Measurements from ENCODE around the gene PITX1.

Gene PITX1

DNA sequence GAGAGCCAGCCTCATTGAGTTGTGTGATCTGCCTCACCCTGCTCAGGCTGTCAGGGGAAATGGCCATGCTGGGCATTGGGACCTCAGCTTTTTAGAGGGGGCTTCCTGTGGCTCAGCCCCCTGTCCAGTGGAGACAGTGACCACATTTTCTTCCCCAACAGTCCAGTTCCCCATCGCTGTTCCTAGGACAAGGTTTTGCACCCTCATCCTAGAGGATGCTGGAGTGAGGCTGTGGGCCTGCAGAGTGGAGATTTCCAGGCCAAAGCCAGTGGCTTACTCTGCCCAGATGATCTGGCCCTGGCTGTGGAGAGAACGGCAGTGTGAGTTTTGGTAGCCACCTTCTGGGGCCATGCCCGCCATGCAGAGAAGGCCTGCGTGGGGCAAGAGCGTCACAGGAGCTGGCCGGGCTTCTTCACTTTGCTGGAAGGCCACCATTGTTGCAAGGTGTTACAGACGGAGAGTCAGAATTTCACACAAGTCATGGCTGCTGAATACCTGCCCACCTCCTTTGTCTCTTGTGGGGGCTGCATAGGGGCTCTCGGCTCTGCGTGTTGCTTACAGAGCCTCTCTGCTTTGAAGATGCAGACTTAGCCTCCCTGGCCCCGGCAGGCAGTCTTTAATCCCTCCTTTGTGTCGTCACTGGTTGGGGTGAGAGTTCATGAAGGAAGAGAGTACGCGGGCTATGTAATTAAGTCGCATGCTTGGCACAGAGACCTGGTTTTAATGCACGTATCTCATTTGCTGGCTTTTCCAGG, 35.2 kb upstream of the PITX1 start:
- peaks cover 59% of the 10 kb centered on the region for H3K27me3 ChIP-seq (ENCODE audit: insufficient read depth, low read length)
- H3K9me3 ChIP-seq (ENCODE audit: low read length), result no peaks in the 10 kb centered on the region
- H3K4me1 ChIP-seq (ENCODE audit: insufficient read depth, low read length), result peaks cover 4% of the 10 kb centered on the region
- no peak overlapping the region for H3K4me3 ChIP-seq (ENCODE audit: low read length)
- H2AFZ ChIP-seq (ENCODE audit: low read depth, low read length), result no peak overlapping the region
- H3K36me3 ChIP-seq (ENCODE audit: insufficient read depth, low read length), result no peaks in the 10 kb centered on the region

DNA sequence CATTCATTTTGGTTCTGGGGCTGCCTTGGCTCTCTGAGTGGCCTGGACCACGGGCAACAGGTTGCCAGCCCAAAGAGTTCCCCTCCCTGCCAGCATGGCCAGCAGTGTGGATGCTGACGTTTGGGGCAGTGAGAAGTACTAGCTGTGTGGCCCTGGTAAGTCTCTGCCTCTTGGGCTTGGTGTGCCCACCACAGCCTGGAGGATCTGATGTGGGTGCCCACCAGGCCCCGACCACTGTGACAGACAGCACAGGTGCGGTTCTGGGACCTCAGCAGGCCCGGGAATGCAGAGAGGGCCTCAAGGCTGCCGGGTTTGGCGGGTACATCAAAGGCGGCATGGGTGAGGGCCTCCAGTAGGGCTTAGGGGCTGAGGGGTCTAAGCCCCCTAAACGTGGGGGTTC, 33.6 kb upstream of the PITX1 start:
- H3K36me3 ChIP-seq (ENCODE audit: insufficient read depth, low read length), result no peaks in the 10 kb centered on the region
- H3K4me3 ChIP-seq (ENCODE audit: low read length), result no peak overlapping the region
- no peak overlapping the region for H2AFZ ChIP-seq (ENCODE audit: low read depth, low read length)
- H3K27me3 ChIP-seq (ENCODE audit: insufficient read depth, low read length), result peaks cover 66% of the 10 kb centered on the region
- H3K4me1 ChIP-seq (ENCODE audit: insufficient read depth, low read length), result peaks cover 4% of the 10 kb centered on the region
- no peaks in the 10 kb centered on the region for H3K9me3 ChIP-seq (ENCODE audit: low read length)

DNA sequence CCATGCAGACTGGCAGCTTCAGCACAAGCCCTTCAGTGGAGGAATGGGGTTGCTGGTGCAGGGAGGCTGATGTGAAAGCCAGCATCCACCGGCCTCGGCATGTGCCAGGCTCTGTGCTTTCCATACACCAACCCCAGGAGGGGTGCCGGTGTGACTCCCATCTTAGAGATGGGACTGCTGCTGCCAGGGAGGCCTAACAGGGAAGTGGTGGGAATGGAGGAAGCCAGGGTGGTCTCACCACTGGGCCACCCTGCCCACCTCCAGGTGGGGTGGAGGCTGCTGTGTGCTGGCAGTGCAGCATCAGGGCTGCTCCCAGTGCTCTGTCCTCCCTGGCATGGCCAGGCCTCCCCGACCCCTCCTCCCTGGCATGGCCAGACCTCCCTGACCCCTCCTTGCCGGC, 32.8 kb upstream of the PITX1 start:
- peaks cover 4% of the 10 kb centered on the region for H3K4me1 ChIP-seq (ENCODE audit: insufficient read depth, low read length)
- no peak overlapping the region for H2AFZ ChIP-seq (ENCODE audit: low read depth, low read length)
- H3K27me3 ChIP-seq (ENCODE audit: insufficient read depth, low read length), result peaks cover 63% of the 10 kb centered on the region
- H3K4me3 ChIP-seq (ENCODE audit: low read length), result no peak overlapping the region
- no peaks in the 10 kb centered on the region for H3K36me3 ChIP-seq (ENCODE audit: insufficient read depth, low read length)
- H3K9me3 ChIP-seq (ENCODE audit: low read length), result no peaks in the 10 kb centered on the region

DNA sequence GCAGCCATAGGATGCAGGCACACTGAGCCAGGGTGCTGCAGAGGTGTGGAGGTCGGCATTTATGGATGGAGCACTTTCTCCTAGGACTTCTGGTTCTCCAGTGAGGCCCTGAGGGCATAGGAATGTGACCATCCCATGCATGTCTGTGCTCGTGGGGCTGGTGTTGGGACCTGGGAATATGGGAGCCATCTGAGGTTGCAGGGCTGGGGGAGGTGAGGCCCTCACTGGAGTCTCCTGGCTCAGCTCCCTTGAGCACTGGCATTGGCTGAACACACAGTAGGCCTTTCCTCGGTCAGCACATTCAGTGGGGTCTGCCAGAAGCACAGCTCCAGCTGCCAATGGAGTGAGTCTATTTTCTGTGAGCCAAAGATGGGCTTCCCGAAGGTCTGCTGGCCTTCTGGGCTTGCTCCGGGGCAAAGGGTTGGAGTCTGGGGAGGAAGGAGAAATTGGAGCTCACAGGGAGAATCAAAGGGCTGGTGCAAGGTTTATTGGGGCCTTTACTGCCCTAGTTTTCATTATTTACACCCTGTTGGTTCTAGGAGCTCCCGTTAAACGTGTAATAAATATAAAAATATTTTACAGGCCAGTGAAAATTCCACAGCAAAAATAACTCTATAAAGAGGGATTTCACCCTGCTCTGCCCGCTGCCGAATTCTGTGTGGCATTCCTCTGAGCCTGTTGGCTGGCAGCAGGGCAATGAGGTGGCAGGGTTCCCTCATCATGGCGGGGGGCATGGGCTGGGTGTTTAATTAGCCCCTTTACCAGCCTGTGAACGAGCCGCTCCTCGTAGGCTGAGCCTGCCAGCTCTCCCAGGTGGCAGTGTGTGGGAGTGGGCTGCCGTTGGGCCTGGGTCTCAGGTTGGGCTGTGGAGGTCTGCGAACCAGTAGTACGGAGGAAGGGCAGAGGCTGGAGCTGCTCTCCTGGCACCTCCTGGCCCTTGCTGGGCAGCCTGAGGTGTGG, 31.6 kb upstream of the PITX1 start:
- Histone ChIP-seq H3K4me1 (ENCODE audit: insufficient read depth, low read length) (peaks cover 4% of the 10 kb centered on the region), H2AFZ (ENCODE audit: low read depth, low read length) (no peak overlapping the region), H3K9me3 (ENCODE audit: low read length) (no peaks in the 10 kb centered on the region), H3K36me3 (ENCODE audit: insufficient read depth, low read length) (no peaks in the 10 kb centered on the region), H3K4me3 (ENCODE audit: low read length) (no peak overlapping the region), H3K27me3 (ENCODE audit: insufficient read depth, low read length) (peaks cover 66% of the 10 kb centered on the region)

DNA sequence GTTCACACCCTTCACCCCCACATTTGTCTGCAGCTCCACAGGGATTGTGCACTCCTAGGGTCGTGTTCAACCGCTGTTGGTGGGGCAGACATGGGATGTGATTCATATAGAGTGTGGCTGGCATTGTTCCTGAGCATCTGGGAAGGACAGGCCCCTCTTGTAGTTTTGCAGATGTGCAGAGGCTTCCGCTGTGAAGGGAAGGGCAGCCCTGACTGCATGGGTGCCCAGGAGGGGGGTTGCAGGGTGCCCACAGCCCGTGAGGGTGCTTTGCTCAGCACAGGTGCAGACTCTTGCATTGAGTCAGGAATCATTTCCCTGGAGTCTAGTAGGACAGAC, 30.2 kb upstream of the PITX1 start:
- H3K27me3 ChIP-seq (ENCODE audit: insufficient read depth, low read length), result peaks cover 61% of the 10 kb centered on the region
- no peaks in the 10 kb centered on the region for H3K9me3 ChIP-seq (ENCODE audit: low read length)
- H3K4me3 ChIP-seq (ENCODE audit: low read length), result no peak overlapping the region
- H3K4me1 ChIP-seq (ENCODE audit: insufficient read depth, low read length), result peaks cover under 1% of the 10 kb centered on the region
- no peak overlapping the region for H2AFZ ChIP-seq (ENCODE audit: low read depth, low read length)
- H3K36me3 ChIP-seq (ENCODE audit: insufficient read depth, low read length), result no peaks in the 10 kb centered on the region

DNA sequence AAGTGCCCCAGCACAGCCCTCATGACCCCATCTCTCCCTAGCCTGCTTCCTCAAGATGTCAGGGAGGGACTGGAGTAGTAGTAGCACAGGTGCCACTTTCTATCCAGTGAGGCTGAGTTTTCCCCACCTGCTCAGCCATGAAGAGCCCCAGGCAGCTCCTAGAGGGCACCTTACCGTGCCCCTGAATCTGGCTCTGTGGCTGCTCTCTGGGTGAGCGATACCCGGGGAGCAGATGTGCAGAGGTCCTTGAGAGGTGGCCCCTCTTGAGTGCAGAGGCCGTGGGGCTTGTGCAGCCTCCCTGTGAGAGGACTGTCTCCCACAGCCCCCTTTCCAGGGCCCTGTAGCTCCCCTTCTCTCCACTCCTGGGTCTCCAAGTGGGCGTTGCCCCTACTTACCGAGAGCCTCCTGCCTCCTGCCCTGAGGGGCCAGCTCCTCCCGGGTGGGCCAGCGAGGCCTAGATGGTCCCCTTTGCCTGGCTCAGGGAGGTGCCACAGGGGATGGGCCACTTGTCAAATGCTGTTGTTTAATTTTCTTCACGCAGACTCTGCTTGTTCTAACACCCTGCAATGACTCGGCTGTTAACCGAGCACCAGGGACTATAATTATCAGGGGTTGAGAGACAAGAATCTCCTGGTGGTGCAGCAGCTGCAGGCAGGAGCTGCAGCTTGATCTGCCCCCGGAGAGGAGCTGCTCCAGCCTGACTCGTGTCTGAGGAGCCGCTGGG, 29.6 kb upstream of the PITX1 start:
- Histone ChIP-seq H2AFZ (ENCODE audit: low read depth, low read length) (no peak overlapping the region), H3K4me1 (ENCODE audit: insufficient read depth, low read length) (no peaks in the 10 kb centered on the region), H3K9me3 (ENCODE audit: low read length) (no peaks in the 10 kb centered on the region), H3K36me3 (ENCODE audit: insufficient read depth, low read length) (no peaks in the 10 kb centered on the region), H3K4me3 (ENCODE audit: low read length) (no peak overlapping the region), H3K27me3 (ENCODE audit: insufficient read depth, low read length) (peaks cover 63% of the 10 kb centered on the region)

DNA sequence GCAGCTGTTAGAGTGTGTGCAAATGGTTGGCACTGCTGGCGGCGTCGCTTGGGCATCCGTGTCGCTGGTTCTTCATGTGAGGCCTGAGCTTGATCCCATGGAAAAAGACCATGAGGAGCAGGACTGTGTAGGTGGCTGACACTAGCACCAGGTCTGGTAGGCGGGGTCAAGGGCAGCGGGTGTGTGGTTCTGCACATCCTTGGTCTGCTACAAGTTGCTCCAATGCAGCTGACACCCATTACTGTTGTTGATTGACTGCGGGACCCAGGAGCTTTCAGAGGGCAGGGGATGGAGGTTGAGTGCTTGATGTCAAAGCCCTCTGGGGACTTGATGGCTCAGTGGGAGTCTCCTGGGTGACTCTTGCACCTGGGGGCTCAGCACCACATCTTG, 29.0 kb upstream of the PITX1 start:
- Histone ChIP-seq H3K4me3 (ENCODE audit: low read length) (no peak overlapping the region), H3K36me3 (ENCODE audit: insufficient read depth, low read length) (no peaks in the 10 kb centered on the region), H2AFZ (ENCODE audit: low read depth, low read length) (no peak overlapping the region), H3K9me3 (ENCODE audit: low read length) (no peaks in the 10 kb centered on the region), H3K27me3 (ENCODE audit: insufficient read depth, low read length) (peaks cover 67% of the 10 kb centered on the region), H3K4me1 (ENCODE audit: insufficient read depth, low read length) (no peaks in the 10 kb centered on the region)

DNA sequence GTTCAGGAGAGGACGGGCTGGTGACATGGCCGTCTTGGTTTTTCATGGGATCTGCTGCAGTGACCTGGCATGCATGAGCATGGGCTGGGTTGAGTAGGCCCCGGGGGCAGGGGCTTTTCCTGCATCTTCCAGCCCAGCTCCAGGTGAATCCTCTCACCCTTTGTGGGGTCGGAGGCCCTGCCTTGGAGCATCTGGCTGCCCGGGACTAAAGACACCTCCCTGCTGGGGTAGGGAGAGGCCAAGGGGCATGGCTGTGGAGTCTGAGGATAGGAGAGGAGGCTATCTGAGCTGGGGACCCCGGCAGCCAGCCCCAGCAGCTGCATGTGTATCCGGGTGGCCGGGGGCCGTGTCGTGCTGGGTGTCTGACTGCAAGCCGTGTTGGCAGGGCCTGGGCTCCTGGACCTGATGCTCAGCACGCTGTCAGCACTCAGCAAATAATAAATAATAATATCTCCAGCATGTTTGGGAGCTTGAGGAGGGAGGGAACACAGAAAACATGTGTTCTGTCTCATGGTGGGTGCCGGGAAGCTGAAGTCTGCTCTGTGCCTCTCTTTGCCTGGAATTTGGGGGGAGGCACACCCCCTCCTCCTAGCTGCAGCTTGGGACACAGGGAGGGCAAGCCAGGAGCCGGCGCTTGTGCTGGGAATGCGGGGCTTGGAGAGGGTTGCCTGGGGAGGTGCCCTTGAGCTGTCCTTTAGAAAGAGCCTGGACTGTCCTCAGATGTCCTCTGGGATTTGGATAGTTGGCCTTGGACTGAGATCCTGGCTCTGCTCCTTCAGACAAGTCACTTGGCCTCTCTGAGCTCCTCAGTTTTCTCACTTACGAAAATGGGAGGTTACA, 28.4 kb upstream of the PITX1 start:
- Histone ChIP-seq H3K4me3 (ENCODE audit: low read length) (no peak overlapping the region), H3K36me3 (ENCODE audit: insufficient read depth, low read length) (no peaks in the 10 kb centered on the region), H3K4me1 (ENCODE audit: insufficient read depth, low read length) (no peaks in the 10 kb centered on the region), H3K27me3 (ENCODE audit: insufficient read depth, low read length) (peaks cover 65% of the 10 kb centered on the region), H2AFZ (ENCODE audit: low read depth, low read length) (no peak overlapping the region), H3K9me3 (ENCODE audit: low read length) (no peaks in the 10 kb centered on the region)

DNA sequence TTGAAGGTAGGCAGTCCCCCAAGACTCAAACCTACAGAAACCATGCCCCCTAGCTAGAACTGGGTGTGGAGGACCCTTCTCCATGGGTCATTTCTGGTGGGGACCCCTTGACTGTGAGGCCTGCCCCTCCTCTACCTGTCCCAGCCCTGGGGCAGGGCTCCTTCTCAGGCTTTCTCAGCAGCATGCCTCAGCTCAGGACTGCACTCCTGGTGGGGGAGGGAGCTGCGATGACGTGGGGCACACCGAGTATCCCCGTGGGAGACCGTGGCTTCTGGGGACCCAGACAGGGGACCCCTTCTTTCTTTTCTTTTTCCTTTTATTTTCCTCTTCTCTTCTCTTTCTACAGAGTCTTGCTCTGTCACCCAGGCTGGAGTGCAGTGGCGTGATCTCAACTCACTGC, 27.0 kb upstream of the PITX1 start:
- Histone ChIP-seq H3K9me3 (ENCODE audit: low read length) (no peaks in the 10 kb centered on the region), H3K4me1 (ENCODE audit: insufficient read depth, low read length) (no peaks in the 10 kb centered on the region), H3K36me3 (ENCODE audit: insufficient read depth, low read length) (no peaks in the 10 kb centered on the region), H3K27me3 (ENCODE audit: insufficient read depth, low read length) (peaks cover 54% of the 10 kb centered on the region), H2AFZ (ENCODE audit: low read depth, low read length) (no peak overlapping the region), H3K4me3 (ENCODE audit: low read length) (no peak overlapping the region)

DNA sequence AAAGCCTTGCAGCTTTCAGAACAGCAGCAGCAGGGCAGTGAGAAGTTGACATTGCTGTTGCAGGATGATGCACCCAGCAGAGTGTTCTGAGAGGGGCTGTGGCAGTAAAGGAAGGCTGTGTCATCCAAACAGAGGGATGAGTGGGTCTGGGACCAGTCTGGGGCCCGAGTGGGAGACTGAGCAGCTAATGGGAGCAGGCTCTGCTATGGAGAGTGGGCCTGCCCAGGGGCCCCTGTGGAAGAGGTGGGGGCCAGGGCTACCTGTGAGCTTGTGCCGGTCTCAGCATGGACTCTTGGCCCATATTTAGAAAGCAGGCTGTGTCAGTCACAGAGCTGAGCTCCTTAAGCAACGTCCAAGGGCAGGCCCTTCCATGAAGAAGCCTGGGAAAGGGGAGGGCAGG, 26.0 kb upstream of the PITX1 start:
- Histone ChIP-seq H3K4me1 (ENCODE audit: insufficient read depth, low read length) (no peaks in the 10 kb centered on the region), H3K27me3 (ENCODE audit: insufficient read depth, low read length) (peaks cover 54% of the 10 kb centered on the region)

DNA sequence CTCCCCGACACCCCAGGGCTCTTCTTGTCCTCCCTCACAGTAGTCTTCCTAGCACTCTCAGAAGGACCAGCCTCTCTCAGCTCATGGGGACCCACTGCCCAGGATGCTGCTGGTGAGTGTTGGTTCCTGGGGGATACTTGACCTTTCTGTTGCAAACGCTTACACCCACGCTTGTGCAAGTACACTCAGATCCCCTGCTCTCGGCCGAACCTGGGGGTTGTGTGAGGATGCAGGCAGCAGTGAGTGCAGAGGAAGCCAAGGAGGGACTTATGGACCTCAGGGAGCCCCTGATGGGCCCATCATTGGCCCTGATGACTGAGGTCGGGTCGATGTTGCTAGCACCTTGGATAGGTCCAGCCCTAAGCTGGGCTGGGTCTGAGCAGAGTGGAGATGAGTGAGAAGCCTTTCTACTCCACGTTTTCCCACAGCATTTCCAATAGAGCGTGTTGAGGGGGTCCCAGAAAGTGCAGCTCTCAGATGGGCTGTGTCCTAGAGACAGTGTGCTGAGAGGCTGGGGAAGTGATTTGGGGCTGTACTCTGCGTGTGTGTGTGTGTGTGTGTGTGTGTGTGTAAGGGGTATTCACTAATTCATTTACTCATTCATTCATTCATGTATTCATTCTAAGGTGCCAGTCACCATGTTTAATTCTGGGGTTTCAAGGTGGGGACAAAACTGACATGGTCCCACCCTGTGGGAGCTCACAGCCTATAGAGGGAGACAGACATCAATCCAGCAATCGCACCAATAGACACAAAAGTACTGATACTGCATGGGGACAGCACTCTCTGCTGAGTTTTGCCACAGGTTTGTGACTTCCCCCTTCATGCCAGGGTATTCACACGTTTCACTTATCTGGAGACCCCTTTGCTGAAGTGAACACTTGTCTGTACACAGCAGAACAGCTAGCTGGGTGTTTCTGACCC, 25.2 kb upstream of the PITX1 start:
- Histone ChIP-seq H3K9me3 (ENCODE audit: low read length) (no peaks in the 10 kb centered on the region), H3K4me3 (ENCODE audit: low read length) (no peak overlapping the region), H3K36me3 (ENCODE audit: insufficient read depth, low read length) (no peaks in the 10 kb centered on the region), H3K27me3 (ENCODE audit: insufficient read depth, low read length) (peaks cover 52% of the 10 kb centered on the region), H2AFZ (ENCODE audit: low read depth, low read length) (no peak overlapping the region), H3K4me1 (ENCODE audit: insufficient read depth, low read length) (no peaks in the 10 kb centered on the region)

More for the DNA sequence above, 26.0 kb upstream of the PITX1 start:
- Histone ChIP-seq H2AFZ (ENCODE audit: low read depth, low read length) (no peak overlapping the region), H3K9me3 (ENCODE audit: low read length) (no peaks in the 10 kb centered on the region), H3K36me3 (ENCODE audit: insufficient read depth, low read length) (no peaks in the 10 kb centered on the region), H3K4me3 (ENCODE audit: low read length) (no peak overlapping the region)

DNA sequence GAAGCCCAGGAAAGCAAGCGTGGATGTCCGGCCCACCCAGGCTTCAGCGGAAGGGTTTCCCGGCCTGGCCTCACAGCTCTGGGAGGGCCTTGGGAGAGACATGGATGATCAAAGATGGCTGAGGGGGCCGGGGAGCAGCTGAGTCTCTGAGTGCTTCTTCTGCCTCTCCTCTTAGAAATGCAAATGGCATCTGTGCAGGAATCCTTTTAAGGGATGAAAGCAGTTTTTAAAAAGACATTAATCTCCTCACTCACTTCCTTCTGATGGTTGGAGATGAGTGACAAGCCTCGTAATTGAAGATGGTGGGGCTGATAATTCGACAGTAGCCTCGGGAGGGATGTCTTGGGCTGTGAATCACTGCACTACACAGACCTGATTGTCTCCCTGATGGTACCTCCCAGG, 24.3 kb upstream of the PITX1 start:
- no peaks in the 10 kb centered on the region for H3K9me3 ChIP-seq (ENCODE audit: low read length)

More for the DNA sequence above, 24.3 kb upstream of the PITX1 start:
- Histone ChIP-seq H3K27me3 (ENCODE audit: insufficient read depth, low read length) (peaks cover 55% of the 10 kb centered on the region), H3K4me3 (ENCODE audit: low read length) (no peak overlapping the region), H3K36me3 (ENCODE audit: insufficient read depth, low read length) (no peaks in the 10 kb centered on the region), H3K4me1 (ENCODE audit: insufficient read depth, low read length) (no peaks in the 10 kb centered on the region), H2AFZ (ENCODE audit: low read depth, low read length) (no peak overlapping the region)
